Fibroblast of lung (primary cell): ENCODE results near the gene IL17C. TPM values are rescaled to one million over a fixed set of nuclear protein-coding genes. Genes with fewer than 3 reads are reported as not detected.

ENCODE experiments used
- DNase-seq, 2 donors: peaks; one replicate each; pipeline versions ENCODE4 v3.0.0 to v3.0.0-alpha.2; 2010; ENCODE audit warnings: low read depth in 2 of 2
- H2AFZ ChIP-seq: 2 replicates; pipeline ENCODE4 v1.5.1; 2012; ENCODE audit warnings: low read length, control low read depth, inconsistent platforms
- H3K27ac ChIP-seq: 2 replicates; pipeline ENCODE4 v1.5.1; 2011; ENCODE audit warnings: low read length, control low read depth; ENCODE audit not compliant: insufficient read depth
- H3K27me3 ChIP-seq: 2 replicates; pipeline ENCODE4 v1.5.1; 2011; ENCODE audit warnings: mild to moderate bottlenecking, low read length; ENCODE audit not compliant: control insufficient read depth, insufficient read depth
- H3K36me3 ChIP-seq: 2 replicates; pipeline ENCODE4 v1.5.1; 2011; ENCODE audit warnings: low read length; ENCODE audit not compliant: control insufficient read depth, insufficient read depth
- H3K4me1 ChIP-seq: 2 replicates; pipeline ENCODE4 v1.5.1; 2011; ENCODE audit warnings: low read length; ENCODE audit not compliant: control insufficient read depth, insufficient read depth; ENCODE audit errors: extremely low read depth
- H3K4me2 ChIP-seq: 2 replicates; pipeline ENCODE4 v1.5.1; 2011; ENCODE audit warnings: low read length, control low read depth; ENCODE audit not compliant: insufficient read depth; ENCODE audit errors: extremely low read depth
- H3K4me3 ChIP-seq, 4 experiments: fragments of 200-600 bp in 1 of 4; sonication (generic) in 1 of 4; replicated peaks in 1 of 4; 2 replicates each; pipeline ENCODE4 v1.5.1; 2011 to 2016; ENCODE audit warnings: low read length in 4 of 4, low read depth in 3 of 4, mild to moderate bottlenecking in 3 of 4, control low read depth in 2 of 4, inconsistent platforms in 1 of 4, mixed read lengths in 1 of 4; ENCODE audit not compliant: insufficient read depth in 1 of 4; ENCODE audit errors: control extremely low read depth in 1 of 4
- H3K79me2 ChIP-seq: 2 replicates; pipeline ENCODE4 v1.5.1; 2012; ENCODE audit warnings: mild to moderate bottlenecking, low read length, inconsistent platforms; ENCODE audit not compliant: control insufficient read depth, insufficient read depth
- H3K9ac ChIP-seq: 2 replicates; pipeline ENCODE4 v1.5.1; 2011; ENCODE audit warnings: mild to moderate bottlenecking, low read length, control low read depth; ENCODE audit not compliant: insufficient read depth
- H3K9me3 ChIP-seq: 2 replicates; pipeline ENCODE4 v1.5.1; 2012; ENCODE audit warnings: low read depth, low read length; ENCODE audit not compliant: control insufficient read depth, insufficient read depth
- H4K20me1 ChIP-seq: 2 replicates; pipeline ENCODE4 v1.5.1; 2011; ENCODE audit warnings: low read length; ENCODE audit not compliant: control insufficient read depth, insufficient read depth; ENCODE audit errors: extremely low read depth
- EZH2 ChIP-seq: IDR thresholded peaks from 2 replicates; pipeline ENCODE4 v1.5.1; 2012; ENCODE audit warnings: low read length, control low read depth, mild to moderate bottlenecking; ENCODE audit errors: missing control alignments
- polyA plus RNA-seq, 2 donors: library from polyadenylated mRNA; depleted of rRNA in 1 of 2; stranded (reverse) in 1 of 2; unstranded in 1 of 2; fragments of >200 nt; gene quantifications; 2 replicates each; pipeline ENCODE4 v1.2.1, GENCODE V29; 2011 to 2012; ENCODE audit warnings: missing spikeins in 1 of 2
- total RNA-seq: library from RNA; depleted of rRNA; stranded (reverse); fragments of >200 nt; gene quantifications from 2 replicates; pipeline ENCODE4 v1.2.1, GENCODE V29; 2014
- TF ChIP-seq, protein P1 (sequence below), 2 donors: IDR thresholded peaks in 1 of 2; conservative IDR thresholded peaks in 1 of 2; 1 replicate in 1 of 2; 2 replicates in 1 of 2; pipeline ENCODE4 v1.5.1; 2011 to 2012; ENCODE audit warnings: low read length in 2 of 2, control low read depth in 1 of 2, inconsistent platforms in 1 of 2, low read depth in 1 of 2, mild to moderate bottlenecking in 1 of 2

The IL17C gene
- total and polyA plus RNA-seq, 2 donors (not counting 1 experiment from before 2014, with no cell fraction given) = not detected

DNA sequence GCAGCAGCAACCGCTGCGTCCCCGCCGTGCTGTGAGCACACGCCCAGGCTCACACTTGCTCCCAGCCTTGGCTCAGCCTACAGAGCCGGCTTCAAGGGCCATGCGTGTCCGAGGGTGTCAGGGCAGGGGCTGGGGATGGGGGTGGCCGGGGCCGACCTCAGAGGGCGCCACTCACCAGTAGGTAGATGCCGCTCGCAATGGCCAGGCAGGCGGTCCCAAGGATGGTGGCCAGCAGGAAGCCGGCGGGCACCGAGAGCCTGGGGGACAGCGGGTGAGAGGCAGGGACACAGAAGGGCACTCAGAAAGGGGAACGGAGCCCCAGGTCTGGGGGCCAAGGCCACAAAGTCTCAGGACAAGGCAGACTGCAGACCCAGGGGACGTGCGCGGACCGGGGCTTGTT lies 7.6 kb downstream of the IL17C start:
- Histone ChIP-seq H4K20me1 (no peaks in the 10 kb centered on the region), H2AFZ (no peak overlapping the region)

DNA sequence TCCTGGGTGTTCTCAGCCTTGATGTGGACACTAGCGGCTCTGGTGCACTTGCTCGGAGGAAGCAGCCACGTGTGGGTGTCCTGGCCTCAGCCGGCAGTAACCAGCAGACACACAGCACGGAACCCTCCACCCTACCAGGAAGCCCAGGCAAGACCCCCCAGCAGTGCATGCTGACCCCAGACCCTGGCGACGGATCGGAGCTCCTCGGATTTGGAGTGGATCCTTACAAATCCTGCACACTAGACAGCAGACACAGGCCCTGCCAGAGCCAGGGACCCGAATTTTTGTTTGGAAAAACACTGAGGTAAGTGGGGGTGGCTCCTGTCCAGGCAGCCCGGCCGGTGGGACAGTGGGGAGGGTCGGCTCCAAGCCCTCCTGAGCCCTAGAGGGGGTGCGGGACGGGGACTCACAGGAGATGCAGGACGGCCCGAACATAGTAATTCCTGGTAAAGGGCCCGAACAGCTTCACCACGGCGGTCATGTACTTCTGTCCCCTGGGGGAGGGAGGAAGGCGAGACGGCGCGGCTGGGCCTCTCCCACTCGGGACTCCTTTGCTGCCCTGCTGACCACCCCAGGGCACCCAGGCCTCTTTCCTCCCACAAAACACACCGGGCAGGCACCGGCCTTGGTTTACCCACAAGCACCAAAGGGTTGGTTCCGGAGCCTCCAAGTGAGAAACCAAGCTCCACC lies 8.1 kb downstream of the IL17C start:
- Histone ChIP-seq H3K4me2 (no peak overlapping the region), H3K9ac (no peak overlapping the region), H4K20me1 (no peaks in the 10 kb centered on the region), H3K9me3 (no peaks in the 10 kb centered on the region), H2AFZ (no peak overlapping the region), H3K27ac (no peak overlapping the region), H3K79me2 (no peaks in the 10 kb centered on the region), H3K4me3 (no peak overlapping the region), H3K27me3 (no peaks in the 10 kb centered on the region), H3K36me3 (no peaks in the 10 kb centered on the region), H3K4me1 (peaks cover 8% of the 10 kb centered on the region)
- no peak for DNase-seq
- TF ChIP-seq, protein P1, sequence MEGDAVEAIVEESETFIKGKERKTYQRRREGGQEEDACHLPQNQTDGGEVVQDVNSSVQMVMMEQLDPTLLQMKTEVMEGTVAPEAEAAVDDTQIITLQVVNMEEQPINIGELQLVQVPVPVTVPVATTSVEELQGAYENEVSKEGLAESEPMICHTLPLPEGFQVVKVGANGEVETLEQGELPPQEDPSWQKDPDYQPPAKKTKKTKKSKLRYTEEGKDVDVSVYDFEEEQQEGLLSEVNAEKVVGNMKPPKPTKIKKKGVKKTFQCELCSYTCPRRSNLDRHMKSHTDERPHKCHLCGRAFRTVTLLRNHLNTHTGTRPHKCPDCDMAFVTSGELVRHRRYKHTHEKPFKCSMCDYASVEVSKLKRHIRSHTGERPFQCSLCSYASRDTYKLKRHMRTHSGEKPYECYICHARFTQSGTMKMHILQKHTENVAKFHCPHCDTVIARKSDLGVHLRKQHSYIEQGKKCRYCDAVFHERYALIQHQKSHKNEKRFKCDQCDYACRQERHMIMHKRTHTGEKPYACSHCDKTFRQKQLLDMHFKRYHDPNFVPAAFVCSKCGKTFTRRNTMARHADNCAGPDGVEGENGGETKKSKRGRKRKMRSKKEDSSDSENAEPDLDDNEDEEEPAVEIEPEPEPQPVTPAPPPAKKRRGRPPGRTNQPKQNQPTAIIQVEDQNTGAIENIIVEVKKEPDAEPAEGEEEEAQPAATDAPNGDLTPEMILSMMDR (conservative IDR thresholded peaks at IDR 0.05 in 1 of 2, IDR thresholded peaks at IDR 0.05 in 1 of 2; ENCODE audit: low read depth in 1 of 2, low read length in 2 of 2) = no peak
- TF ChIP-seq EZH2 = no peak

More for the DNA sequence above, 7.6 kb downstream of the IL17C start:
- Histone ChIP-seq H3K9me3 (no peaks in the 10 kb centered on the region), H3K36me3 (no peaks in the 10 kb centered on the region), H3K79me2 (no peaks in the 10 kb centered on the region), H3K27me3 (no peaks in the 10 kb centered on the region), H3K27ac (no peak overlapping the region), H3K4me2 (no peak overlapping the region), H3K4me1 (peaks cover 3% of the 10 kb centered on the region), H3K4me3 (no peak overlapping the region), H3K9ac (no peak overlapping the region)
- no peak for TF ChIP-seq EZH2
- TF ChIP-seq, protein P1 (conservative IDR thresholded peaks at IDR 0.05 in 1 of 2, IDR thresholded peaks at IDR 0.05 in 1 of 2; ENCODE audit: low read depth in 1 of 2, low read length in 2 of 2) = no peak
- no peak for DNase-seq

- Histone ChIP-seq H2AFZ (no peak overlapping the region), H3K9me3 (no peaks in the 10 kb centered on the region)
- TF ChIP-seq EZH2 = no peak
- TF ChIP-seq, protein P1 (conservative IDR thresholded peaks at IDR 0.05 in 1 of 2, IDR thresholded peaks at IDR 0.05 in 1 of 2; ENCODE audit: low read depth in 1 of 2, low read length in 2 of 2) = no peak
Measured at GRCh38 chr16:88647178-88648070, 9.1 kb downstream of the IL17C start.

More at GRCh38 chr16:88647178-88648070, 9.1 kb downstream of the IL17C start:
- no peak overlapping the region for H3K4me2 ChIP-seq
- H4K20me1 ChIP-seq = no peaks in the 10 kb centered on the region
- DNase-seq = no peak
- no peak overlapping the region for H3K27ac ChIP-seq
- no peaks in the 10 kb centered on the region for H3K27me3 ChIP-seq
- H3K4me1 ChIP-seq = peaks cover 9% of the 10 kb centered on the region
- no peak overlapping the region for H3K9ac ChIP-seq
- no peaks in the 10 kb centered on the region for H3K79me2 ChIP-seq
- no peak overlapping the region for H3K4me3 ChIP-seq
- H3K36me3 ChIP-seq = peaks cover 3% of the 10 kb centered on the region
